ENCODE data around the gene CEP41. TPM values are rescaled to one million over a fixed set of nuclear protein-coding genes. Genes with fewer than 3 reads are reported as not detected.

Gene CEP41
- total and polyA plus RNA-seq, 8 donors: 12.4 to 34.2 (median 28.6) TPM

DNA sequence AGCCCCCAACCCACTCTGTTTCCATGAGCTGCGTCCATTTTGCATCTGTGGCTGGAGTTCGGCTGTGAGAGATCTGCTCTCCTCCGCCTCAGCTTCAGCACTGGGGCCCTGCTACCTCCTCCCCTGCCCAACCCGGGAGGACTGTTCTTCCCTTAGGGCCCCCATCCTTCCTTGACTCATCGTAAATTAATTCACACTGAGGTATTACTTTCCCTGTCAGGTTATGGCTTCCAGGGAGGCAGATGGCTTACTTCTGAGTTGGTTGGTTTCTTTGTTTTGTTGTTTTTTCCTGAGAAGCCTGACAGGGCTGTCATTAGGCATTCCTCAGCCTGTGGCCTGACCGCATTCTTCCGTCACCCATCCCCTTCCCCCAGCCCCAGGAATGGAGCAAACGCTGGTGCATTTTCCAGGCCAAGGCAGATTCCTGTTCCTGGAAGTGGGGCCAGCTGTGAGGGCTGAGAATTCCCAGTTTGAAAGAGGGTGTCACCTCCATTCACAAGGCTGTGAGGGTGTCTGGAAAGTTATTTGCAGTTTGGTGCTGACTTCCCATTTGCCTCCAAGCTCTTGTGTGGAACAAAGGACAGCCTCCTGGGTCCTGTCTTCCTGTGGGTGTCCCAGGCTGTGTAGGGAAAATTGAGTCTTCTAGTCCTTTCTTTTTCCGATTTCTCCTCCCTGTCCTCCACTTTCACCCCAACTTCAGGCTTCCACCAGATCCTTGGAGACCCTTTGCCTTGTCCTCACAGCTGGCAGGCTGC, 84.5 kb downstream of the CEP41 start:
- H3K27ac ChIP-seq: peak overlapping the region; percentile 58 to 79
- DNase-seq (peak in 3 of 4 donors; percentile 51 to 73 (median 60)), ATAC-seq (peak; percentile 48)
- H3K9me3 ChIP-seq: peaks cover 0 to 25% of the 10 kb centered on the region in 2 donors
- TF ChIP-seq, protein P1, sequence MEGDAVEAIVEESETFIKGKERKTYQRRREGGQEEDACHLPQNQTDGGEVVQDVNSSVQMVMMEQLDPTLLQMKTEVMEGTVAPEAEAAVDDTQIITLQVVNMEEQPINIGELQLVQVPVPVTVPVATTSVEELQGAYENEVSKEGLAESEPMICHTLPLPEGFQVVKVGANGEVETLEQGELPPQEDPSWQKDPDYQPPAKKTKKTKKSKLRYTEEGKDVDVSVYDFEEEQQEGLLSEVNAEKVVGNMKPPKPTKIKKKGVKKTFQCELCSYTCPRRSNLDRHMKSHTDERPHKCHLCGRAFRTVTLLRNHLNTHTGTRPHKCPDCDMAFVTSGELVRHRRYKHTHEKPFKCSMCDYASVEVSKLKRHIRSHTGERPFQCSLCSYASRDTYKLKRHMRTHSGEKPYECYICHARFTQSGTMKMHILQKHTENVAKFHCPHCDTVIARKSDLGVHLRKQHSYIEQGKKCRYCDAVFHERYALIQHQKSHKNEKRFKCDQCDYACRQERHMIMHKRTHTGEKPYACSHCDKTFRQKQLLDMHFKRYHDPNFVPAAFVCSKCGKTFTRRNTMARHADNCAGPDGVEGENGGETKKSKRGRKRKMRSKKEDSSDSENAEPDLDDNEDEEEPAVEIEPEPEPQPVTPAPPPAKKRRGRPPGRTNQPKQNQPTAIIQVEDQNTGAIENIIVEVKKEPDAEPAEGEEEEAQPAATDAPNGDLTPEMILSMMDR (IDR thresholded peaks at IDR 0.05): no peak
- intact Hi-C loops (cut with DNase I): no loop called here
- peaks cover 0 to 24% of the 10 kb centered on the region in 2 donors for H3K4me1 ChIP-seq
- H3K27me3 ChIP-seq: peaks cover 0 to 2% of the 10 kb centered on the region in 2 donors
- no peaks in the 10 kb centered on the region for H3K36me3 ChIP-seq
- H3K4me3 ChIP-seq: no peak overlapping the region

DNA sequence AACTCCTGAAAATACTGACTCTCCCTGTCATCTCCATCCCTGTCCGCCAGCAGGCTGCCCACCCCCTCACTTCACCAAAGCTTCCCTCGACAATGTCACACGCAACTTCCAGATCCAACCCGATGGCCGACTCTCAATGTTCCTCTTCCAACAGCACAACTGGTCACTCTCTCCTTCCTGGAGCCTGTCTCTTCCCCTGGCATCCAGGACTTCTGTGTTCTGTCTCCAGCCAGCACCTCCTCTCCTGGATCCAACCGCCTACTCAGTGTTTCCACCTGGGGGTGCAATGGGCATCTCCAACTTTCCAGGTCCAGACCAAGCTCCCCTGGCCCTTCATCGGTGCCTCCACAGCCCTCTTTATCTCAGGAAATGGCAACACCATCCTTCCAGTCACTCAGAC, 87.6 kb downstream of the CEP41 start:
- H3K27me3 ChIP-seq: peaks cover 0 to 7% of the 10 kb centered on the region in 2 donors
- ATAC-seq: no peak
- H3K4me1 ChIP-seq: peaks cover 0 to 24% of the 10 kb centered on the region in 2 donors
- H3K4me3 ChIP-seq: no peak overlapping the region
- intact Hi-C loops (cut with DNase I): no loop called here
- H3K36me3 ChIP-seq: no peaks in the 10 kb centered on the region
- TF ChIP-seq, protein P1 (IDR thresholded peaks at IDR 0.05): no peak
- no peak for DNase-seq
- peak overlapping the region in 1 of 2 donors; percentile 46 for H3K27ac ChIP-seq
- no peaks in the 10 kb centered on the region for H3K9me3 ChIP-seq

DNA sequence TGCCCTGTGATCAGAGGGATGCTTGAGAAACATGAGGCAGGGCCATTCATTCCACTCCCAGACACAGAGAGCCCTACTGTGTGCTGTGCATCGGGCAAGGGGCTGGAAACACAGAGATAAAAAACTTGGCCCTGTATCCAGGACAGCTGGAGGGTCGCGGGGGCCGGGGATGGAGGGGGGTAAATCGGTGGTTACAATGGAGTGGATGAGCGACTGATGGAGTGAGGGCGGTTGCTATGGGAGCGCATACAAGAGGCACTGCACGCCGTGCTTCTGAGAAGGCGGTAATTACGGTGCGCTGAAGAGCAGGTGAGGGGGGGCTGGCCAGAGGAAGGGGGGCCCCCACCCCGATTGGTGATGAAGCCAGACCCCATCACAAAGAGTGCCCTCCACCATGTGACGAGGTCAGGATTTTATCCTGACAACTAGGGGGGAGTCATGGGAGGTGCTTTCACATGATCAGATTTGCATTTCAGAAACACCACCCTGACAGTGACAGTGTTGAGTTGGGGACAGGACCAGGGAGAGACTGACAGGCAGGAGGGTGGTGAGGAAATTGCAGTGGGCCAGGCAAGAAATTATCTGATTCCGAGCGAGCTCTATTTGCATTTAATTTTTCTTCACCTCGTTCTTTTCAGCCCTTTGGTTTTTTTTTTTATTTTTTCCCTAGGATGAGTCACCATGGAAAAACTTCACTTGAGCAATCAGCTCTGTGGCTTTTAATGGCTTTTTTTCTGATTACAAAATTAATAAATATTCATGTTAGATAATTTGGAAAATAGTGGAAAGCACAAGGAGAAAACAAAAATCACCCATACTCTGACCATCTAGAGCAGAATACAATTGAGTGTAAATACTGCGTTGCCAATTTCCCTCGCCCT, 88.4 kb downstream of the CEP41 start:
- peak; percentile 52 for ATAC-seq
- Histone ChIP-seq H3K36me3 (no peaks in the 10 kb centered on the region), H3K9me3 (no peaks in the 10 kb centered on the region), H3K27me3 (peaks cover 0 to 7% of the 10 kb centered on the region in 2 donors), H3K4me3 (no peak overlapping the region), H3K27ac (peak overlapping the region; percentile 53 to 80), H3K4me1 (peaks cover 0 to 24% of the 10 kb centered on the region in 2 donors)
- TF ChIP-seq, protein P1 (IDR thresholded peaks at IDR 0.05): no peak
- intact Hi-C loops (cut with DNase I): no loop called here
- DNase-seq: peak in 3 of 4 donors; percentile 41 to 73 (median 69)

DNA sequence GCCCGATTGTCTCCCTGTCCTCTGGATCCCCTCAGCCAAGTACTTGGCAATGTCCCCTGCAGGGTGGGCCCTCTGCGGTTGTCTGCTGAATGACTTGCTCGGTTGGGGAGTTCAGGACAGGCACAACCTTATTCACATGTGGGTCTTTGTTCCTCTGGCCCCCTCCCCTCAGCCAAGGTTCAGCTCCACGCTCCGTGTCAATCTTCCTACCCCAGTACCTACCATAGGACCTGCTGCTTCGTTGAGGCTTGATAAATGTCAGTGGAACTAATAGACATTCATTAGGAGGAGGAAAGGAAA, 89.1 kb downstream of the CEP41 start:
- peak overlapping the region; percentile 42 to 53 for H3K27ac ChIP-seq
- H3K27me3 ChIP-seq: peaks cover 0 to 7% of the 10 kb centered on the region in 2 donors
- H3K36me3 ChIP-seq: no peaks in the 10 kb centered on the region
- peak in 1 of 4 donors; percentile 39 for DNase-seq
- TF ChIP-seq, protein P1 (IDR thresholded peaks at IDR 0.05): no peak
- no peaks in the 10 kb centered on the region for H3K9me3 ChIP-seq
- ATAC-seq: no peak
- peaks cover 0 to 17% of the 10 kb centered on the region in 2 donors for H3K4me1 ChIP-seq
- H3K4me3 ChIP-seq: no peak overlapping the region
- intact Hi-C loops (cut with DNase I): no loop called here

Measured in left lung (tissue), 10 donors.